Hematopoietic multipotent progenitor cell treated with erythropoietin and hydrocortisone succinate and interleukin-3 and kit ligand, for 8 days (in vitro differentiated cells): Measurements from ENCODE around the gene GCSAML.

Experiments
- DNase-seq: peaks from one replicate; pipeline ENCODE4 v3.0.0-alpha.2; 2015

GCSAML gene

DNA sequence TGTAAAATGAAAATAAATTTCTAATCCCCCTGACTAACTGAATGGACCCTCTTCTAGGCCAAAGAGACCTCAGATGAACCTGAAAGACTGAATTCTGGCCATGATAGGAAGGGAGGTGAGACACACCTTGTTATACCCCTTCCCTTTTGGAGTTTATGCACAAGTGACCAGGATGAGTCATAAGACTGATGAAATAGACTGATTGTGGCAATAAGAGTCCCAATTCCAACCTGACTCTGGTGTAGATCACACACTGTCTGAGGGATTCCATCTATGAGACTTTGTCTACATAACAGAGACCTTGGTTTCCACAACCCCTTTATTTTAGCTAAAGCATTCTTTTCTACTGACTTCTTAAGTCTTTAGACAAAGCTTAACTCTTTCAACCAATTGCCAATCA, 25.7 kb downstream of the GCSAML start:
- no peak for DNase-seq

DNA sequence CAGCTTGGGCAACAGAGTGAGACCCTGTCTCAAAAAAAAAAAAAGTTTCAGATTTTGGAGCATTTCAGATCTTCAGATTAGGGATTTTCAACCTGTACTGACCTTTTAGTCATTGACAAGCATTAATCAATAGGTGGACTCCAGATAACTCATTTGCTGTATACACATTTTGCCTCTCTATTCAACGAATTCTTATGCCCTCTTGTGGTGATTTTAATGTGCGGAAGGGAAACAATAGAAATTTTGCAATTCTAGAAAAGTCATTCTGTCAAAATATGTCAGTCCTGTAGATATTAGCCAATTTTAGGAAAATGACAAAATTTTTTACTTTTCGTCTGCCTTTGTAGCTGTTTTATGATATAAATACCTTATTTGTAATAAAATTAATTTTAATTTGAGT, 27.6 kb downstream of the GCSAML start:
- peak; percentile 71 for DNase-seq

DNA sequence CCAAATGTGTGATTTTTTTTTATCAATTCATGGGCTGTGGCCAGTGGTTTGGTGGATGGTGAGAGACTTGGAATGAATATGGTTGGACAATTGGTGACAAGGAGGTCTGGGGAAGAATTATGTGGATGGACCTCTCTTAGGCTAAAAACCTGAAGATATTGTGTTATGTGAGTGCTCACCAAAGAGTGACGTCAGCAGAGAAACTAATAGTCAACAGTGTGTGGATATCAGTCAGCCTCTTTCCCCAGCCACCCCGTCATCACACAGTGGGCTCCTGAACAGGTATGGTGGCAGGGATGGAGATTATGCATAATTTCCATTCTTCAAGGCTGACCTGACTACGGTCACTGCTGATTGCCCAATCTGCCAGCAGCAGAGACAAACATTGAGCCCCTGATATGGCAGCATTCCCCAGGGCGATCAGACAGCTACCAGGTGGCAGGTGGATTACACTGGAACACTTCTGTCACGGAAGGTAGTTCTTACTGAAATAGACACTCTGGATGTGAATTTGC, 30.1 kb downstream of the GCSAML start:
- no peak for DNase-seq

DNA sequence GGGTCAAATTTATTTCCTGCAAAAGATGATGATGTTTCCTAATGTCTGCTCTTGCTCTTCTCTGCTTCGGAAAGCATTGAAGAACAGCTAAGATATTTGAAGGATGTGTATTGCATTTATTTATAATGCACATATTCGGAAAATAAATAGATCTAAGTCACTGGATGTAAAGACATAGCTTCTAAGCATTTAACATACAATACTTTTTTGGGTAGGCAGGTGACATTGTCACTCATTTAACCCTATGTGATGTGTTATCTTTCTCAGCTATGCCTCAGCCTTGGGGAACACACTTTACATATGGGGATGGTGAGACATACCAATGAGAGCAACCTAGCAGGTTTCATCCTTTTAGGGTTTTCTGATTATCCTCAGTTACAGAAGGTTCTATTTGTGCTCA, 39.1 kb downstream of the GCSAML start, which contains the start of gene OR2G2:
Gene OR2G2, plus strand, starts transcription at position 301 of the 400 bp plus-strand sequence. Its CDS starts 0 bp downstream, at position 301.
- DNase-seq: no peak

DNA sequence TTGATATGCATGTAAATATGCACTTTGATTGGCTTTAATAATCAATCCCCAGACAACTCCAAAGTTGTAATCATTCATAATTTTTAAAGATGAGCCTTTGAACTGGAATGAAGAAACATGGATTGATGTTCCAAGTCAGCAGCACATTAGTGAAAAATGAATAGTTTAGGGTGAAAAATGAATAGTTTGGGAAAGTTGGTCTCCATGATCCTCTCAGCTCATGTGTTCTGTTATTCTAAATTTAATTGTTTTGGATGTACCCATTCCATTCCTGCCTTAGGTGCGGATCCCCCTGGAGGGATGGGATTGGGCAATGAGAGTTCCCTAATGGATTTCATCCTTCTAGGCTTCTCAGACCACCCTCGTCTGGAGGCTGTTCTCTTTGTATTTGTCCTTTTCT, 56.4 kb downstream of the GCSAML start, which contains the start of gene OR2G3:
Gene OR2G3, plus strand, starts transcription at position 301 of the 400 bp plus-strand sequence. Its CDS starts 0 bp downstream, at position 301.
- no peak for DNase-seq

DNA sequence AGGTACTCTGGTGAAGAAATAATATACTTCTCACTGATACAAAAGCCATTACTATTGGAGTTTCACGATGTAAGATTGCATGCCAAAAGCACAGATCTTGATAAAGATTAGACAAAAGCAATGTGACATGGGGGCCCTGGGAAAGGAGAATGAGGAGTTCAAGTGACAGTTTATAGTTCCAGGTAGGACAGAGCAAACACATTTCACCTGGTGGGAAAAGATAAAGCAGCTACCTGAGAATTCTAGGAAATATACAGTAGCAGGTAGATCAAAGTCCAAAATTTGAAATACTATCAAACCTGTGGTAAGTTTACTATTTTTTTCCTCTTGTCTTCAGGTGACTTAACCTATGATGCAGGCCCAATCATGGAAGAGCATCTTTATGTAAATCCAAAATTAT, 64.5 kb downstream of the GCSAML start:
- DNase-seq: no peak

DNA sequence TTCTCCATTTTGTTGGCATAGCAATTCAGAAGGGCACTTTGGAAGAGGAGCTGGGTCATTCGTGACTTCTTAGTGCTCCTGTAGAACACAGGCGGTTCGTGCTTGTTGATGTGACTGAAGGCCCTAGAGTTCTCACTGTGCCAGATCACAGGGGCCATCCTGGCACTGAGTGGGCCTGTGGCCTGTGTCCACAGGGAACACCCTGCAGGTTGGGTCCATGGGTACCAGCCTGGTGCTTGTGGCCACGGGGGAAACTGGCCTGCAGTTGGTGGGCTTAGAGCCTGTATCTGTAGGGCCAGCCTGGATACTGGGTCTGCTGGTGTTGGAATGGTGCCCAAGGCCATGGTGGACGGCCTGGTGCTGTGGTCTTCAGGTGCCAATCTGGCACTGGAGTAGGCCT, 65.7 kb downstream of the GCSAML start:
- no peak for DNase-seq
